Measurements from ENCODE around the gene CSKMT.

Gene CSKMT

GRCh38 chr11:62677156-62677555 lies 12.0 kb downstream of the CSKMT start:
- H3K79me2 ChIP-seq (ENCODE audit: insufficient read depth, low read length) = peaks cover 32% of the 10 kb centered on the region; the same call in 1 of the 2 replicates
- H3K4me2 ChIP-seq (ENCODE audit: low read depth, low read length, poor library complexity, severe bottlenecking) = peak overlapping the region; percentile 64
- no peaks in the 10 kb centered on the region for H3K9me2 ChIP-seq (replicated peaks; ENCODE audit: insufficient read depth, low read length)
- H4K20me1 ChIP-seq (ENCODE audit: low read depth, low read length) = no peaks in the 10 kb centered on the region
- no peak overlapping the region for H2AFZ ChIP-seq (ENCODE audit: low read depth, low read length, severe bottlenecking)
- no peaks in the 10 kb centered on the region for H3K9me3 ChIP-seq (ENCODE audit: insufficient read depth, low read length)
- TF ChIP-seq CTCF (IDR thresholded peaks at IDR 0.05; ENCODE audit: insufficient read depth, low read length, poor library complexity, severe bottlenecking) (no peak), EZH2phosphoT487 (conservative IDR thresholded peaks at IDR 0.05; ENCODE audit: low read length) (no peak)
- H3K27me3 ChIP-seq (ENCODE audit: low read length) = no peaks in the 10 kb centered on the region
- H3F3A ChIP-seq (ENCODE audit: insufficient read depth) = peaks cover 26% of the 10 kb centered on the region
- H3K4me3 ChIP-seq (ENCODE audit: insufficient read depth, low read length, poor library complexity, severe bottlenecking) = no peak overlapping the region
- no peak overlapping the region for H3K9ac ChIP-seq (ENCODE audit: low read length)
- no peak overlapping the region for H3K27ac ChIP-seq (ENCODE audit: low read depth, low read length)
- H3K36me3 ChIP-seq (ENCODE audit: low read length) = no peaks in the 10 kb centered on the region

GRCh38 chr11:62677714-62678113 lies 12.6 kb downstream of the CSKMT start:
- Histone ChIP-seq H3K4me2 (ENCODE audit: low read depth, low read length, poor library complexity, severe bottlenecking) (peak overlapping the region; percentile 64), H4K20me1 (ENCODE audit: low read depth, low read length) (no peaks in the 10 kb centered on the region), H3K27ac (ENCODE audit: low read depth, low read length) (no peak overlapping the region), H3F3A (ENCODE audit: insufficient read depth) (peaks cover 26% of the 10 kb centered on the region), H3K9me2 (replicated peaks; ENCODE audit: insufficient read depth, low read length) (no peaks in the 10 kb centered on the region), H3K4me3 (ENCODE audit: insufficient read depth, low read length, poor library complexity, severe bottlenecking) (peak overlapping the region; percentile 90), H3K27me3 (ENCODE audit: low read length) (no peaks in the 10 kb centered on the region), H3K9ac (ENCODE audit: low read length) (peak overlapping the region; percentile 92), H3K79me2 (ENCODE audit: insufficient read depth, low read length) (peaks cover 27% of the 10 kb centered on the region; the same call in 1 of the 2 replicates), H3K36me3 (ENCODE audit: low read length) (no peaks in the 10 kb centered on the region), H3K9me3 (ENCODE audit: insufficient read depth, low read length) (no peaks in the 10 kb centered on the region), H2AFZ (ENCODE audit: low read depth, low read length, severe bottlenecking) (no peak overlapping the region)
- TF ChIP-seq CTCF (IDR thresholded peaks at IDR 0.05; ENCODE audit: insufficient read depth, low read length, poor library complexity, severe bottlenecking) (no peak), EZH2phosphoT487 (conservative IDR thresholded peaks at IDR 0.05; ENCODE audit: low read length) (no peak)

- peak overlapping the region; percentile 92 for H3K9ac ChIP-seq (ENCODE audit: low read length)
- peaks cover 21% of the 10 kb centered on the region; the same call in 1 of the 2 replicates for H3K79me2 ChIP-seq (ENCODE audit: insufficient read depth, low read length)
- H3F3A ChIP-seq (ENCODE audit: insufficient read depth) = peaks cover 19% of the 10 kb centered on the region
- H3K27me3 ChIP-seq (ENCODE audit: low read length) = no peaks in the 10 kb centered on the region
- no peaks in the 10 kb centered on the region for H3K36me3 ChIP-seq (ENCODE audit: low read length)
- no peak for TF ChIP-seq CTCF (IDR thresholded peaks at IDR 0.05; ENCODE audit: insufficient read depth, low read length, poor library complexity, severe bottlenecking)
- no peaks in the 10 kb centered on the region for H4K20me1 ChIP-seq (ENCODE audit: low read depth, low read length)
- H3K4me3 ChIP-seq (ENCODE audit: insufficient read depth, low read length, poor library complexity, severe bottlenecking) = peak overlapping the region; percentile 90
- H3K27ac ChIP-seq (ENCODE audit: low read depth, low read length) = peak overlapping the region; percentile 56
- H3K4me2 ChIP-seq (ENCODE audit: low read depth, low read length, poor library complexity, severe bottlenecking) = peak overlapping the region; percentile 64
- H2AFZ ChIP-seq (ENCODE audit: low read depth, low read length, severe bottlenecking) = no peak overlapping the region
- no peaks in the 10 kb centered on the region for H3K9me3 ChIP-seq (ENCODE audit: insufficient read depth, low read length)
- H3K9me2 ChIP-seq (replicated peaks; ENCODE audit: insufficient read depth, low read length) = no peaks in the 10 kb centered on the region
Measured at GRCh38 chr11:62678433-62678769, 13.3 kb downstream of the CSKMT start.

All from SU-DHL-6 (cell line).